Type B pancreatic cell (in vitro differentiated cells): Measurements from ENCODE around the gene STAT5A. TPM values are rescaled to one million over a fixed set of nuclear protein-coding genes. Genes with fewer than 3 reads are reported as not detected.
"Not testable (repeated sequence)": the region's sequence is repeated elsewhere in the genome, so short reads cannot be mapped to it uniquely, and the experiment has no call there.

Experiments used
- DNase-seq: peaks from one replicate; pipeline ENCODE4 v3.0.0; 2021; ENCODE audit warnings: mixed read lengths; ENCODE audit not compliant: unreplicated experiment; ENCODE audit errors: extremely low spot score
- H3K27ac Mint-ChIP-seq: 2 replicates; pipeline ENCODE4 v1.8.0; 2021; ENCODE audit warnings: mild to moderate bottlenecking, mixed read lengths
- H3K27me3 Mint-ChIP-seq: 2 replicates; pipeline ENCODE4 v1.8.0; 2021; ENCODE audit warnings: mixed read lengths
- H3K36me3 Mint-ChIP-seq: 2 replicates; pipeline ENCODE4 v1.8.0; 2021; ENCODE audit warnings: mixed read lengths
- H3K4me1 Mint-ChIP-seq: one replicate; pipeline ENCODE4 v1.8.0; 2021; ENCODE audit warnings: mixed read lengths; ENCODE audit not compliant: unreplicated experiment
- H3K4me3 Mint-ChIP-seq: 2 replicates; pipeline ENCODE4 v1.8.0; 2021; ENCODE audit warnings: mild to moderate bottlenecking, mixed read lengths
- H3K9me3 Mint-ChIP-seq: 2 replicates; pipeline ENCODE4 v1.8.0; 2021; ENCODE audit warnings: mixed read lengths
- long read RNA-seq: library from polyadenylated mRNA; unstranded; transcript quantifications from one replicate; pipeline ENCODE4 v2.0.0, GENCODE V29; 2020
- total RNA-seq: library from RNA; stranded (reverse); gene quantifications from 2 replicates; pipeline ENCODE4 v1.2.1, GENCODE V29; 2021; ENCODE audit warnings: low replicate concordance
- TF ChIP-seq, protein P1 (sequence below): fragments of 200-600 bp; sonication (generic); conservative IDR thresholded peaks from 2 replicates; pipeline ENCODE4 v1.5.0; 2021; ENCODE audit warnings: antibody characterized with exemption, mild to moderate bottlenecking

STAT5A gene
- total RNA-seq, result 1.6 and 2.0 TPM in 2 replicates
- long read RNA-seq, partial matches to known transcripts, result 3 of 3 reads
- long read RNA-seq, other reads (novel, unspliced or antisense), result 0 of 3 reads

DNA sequence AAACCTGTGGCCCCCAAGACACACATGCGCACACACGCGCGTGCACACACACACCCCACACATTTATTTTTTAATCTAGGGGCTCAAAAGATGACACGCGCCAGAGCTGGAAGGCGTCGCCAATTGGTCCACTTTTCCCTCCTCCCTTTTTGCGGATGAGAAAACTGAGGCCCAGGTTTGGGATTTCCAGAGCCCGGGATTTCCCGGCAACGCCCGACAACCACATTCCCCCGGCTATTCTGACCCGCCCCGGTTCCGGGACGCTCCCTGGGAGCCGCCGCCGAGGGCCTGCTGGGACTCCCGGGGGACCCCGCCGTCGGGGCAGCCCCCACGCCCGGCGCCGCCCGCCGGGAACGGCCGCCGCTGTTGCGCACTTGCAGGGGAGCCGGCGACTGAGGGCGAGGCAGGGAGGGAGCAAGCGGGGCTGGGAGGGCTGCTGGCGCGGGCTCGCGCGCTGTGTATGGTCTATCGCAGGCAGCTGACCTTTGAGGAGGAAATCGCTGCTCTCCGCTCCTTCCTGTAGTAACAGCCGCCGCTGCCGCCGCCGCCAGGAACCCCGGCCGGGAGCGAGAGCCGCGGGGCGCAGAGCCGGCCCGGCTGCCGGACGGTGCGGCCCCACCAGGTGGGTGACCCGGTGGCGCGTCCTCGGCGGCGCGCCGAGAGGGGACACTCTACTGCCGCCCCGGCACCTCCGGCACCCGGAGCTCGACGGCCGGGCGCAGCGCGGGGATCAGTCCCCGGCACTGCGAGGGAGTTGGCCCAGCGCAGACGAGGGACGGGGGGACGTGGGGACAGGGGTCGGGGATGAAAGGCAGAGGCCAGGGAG lies at the start of gene STAT5A:
Gene STAT5A, plus strand, starts transcription at position 522 of the 826 bp plus-strand sequence. CDS start 914 bp downstream, outside the sequence.
- TF ChIP-seq, protein P1, sequence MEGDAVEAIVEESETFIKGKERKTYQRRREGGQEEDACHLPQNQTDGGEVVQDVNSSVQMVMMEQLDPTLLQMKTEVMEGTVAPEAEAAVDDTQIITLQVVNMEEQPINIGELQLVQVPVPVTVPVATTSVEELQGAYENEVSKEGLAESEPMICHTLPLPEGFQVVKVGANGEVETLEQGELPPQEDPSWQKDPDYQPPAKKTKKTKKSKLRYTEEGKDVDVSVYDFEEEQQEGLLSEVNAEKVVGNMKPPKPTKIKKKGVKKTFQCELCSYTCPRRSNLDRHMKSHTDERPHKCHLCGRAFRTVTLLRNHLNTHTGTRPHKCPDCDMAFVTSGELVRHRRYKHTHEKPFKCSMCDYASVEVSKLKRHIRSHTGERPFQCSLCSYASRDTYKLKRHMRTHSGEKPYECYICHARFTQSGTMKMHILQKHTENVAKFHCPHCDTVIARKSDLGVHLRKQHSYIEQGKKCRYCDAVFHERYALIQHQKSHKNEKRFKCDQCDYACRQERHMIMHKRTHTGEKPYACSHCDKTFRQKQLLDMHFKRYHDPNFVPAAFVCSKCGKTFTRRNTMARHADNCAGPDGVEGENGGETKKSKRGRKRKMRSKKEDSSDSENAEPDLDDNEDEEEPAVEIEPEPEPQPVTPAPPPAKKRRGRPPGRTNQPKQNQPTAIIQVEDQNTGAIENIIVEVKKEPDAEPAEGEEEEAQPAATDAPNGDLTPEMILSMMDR, result no peak
- H3K4me1 Mint-ChIP-seq, result peaks cover 19% of the 10 kb centered on the region
- peak; percentile 76 for DNase-seq
- peak within 1 kb of the TSS; percentile 78 for H3K4me3 Mint-ChIP-seq
- H3K27me3 Mint-ChIP-seq, result peaks cover 32% of the 10 kb centered on the region
- no peak within 1 kb of the TSS for H3K27ac Mint-ChIP-seq
- H3K9me3 Mint-ChIP-seq, result no peaks in the 10 kb centered on the region
- H3K36me3 Mint-ChIP-seq, result no peaks in the 10 kb centered on the region

DNA sequence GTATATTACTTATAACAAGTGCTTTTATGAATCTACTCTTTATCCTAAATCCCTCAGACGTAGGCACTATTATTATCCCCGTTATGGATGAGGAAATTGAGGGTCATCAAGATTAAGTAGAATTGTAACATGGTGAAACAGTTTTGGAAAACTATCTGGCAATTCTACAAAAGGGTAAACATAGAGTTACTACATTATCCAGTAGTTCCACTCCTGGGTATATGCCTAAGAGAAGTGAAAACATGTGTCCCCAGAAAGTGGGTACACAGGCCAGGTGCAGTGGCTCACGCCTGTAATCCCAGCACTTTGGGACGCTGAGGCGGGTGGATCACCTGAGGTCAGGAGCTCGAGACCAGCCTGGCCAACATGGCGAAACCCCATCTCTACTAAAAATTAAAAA lies 48.7 kb upstream of the STAT5A start:
- not testable (repeated sequence) for H3K36me3 Mint-ChIP-seq, H3K27me3 Mint-ChIP-seq, H3K27ac Mint-ChIP-seq, H3K9me3 Mint-ChIP-seq, DNase-seq, H3K4me3 Mint-ChIP-seq
- peaks cover 15% of the 10 kb centered on the region for H3K4me1 Mint-ChIP-seq

DNA sequence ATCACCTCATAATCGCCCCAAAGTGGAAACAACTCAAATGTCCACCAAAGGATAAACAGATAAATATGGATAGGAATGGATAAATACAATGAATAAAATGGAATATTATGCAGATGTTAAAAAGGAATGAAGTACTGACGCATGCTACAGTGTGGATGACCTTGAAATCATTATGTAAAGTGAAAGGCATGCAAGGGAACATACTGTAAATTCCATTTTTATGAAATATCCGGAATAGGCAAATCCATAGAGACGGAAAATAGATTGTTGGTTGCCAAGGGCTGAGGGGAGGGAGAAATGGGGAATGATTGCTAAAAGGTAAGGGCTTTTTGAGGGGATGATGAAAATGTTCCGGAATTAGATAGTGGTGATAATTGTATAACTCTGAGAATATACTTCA lies 48.1 kb upstream of the STAT5A start:
- no peaks in the 10 kb centered on the region for H3K36me3 Mint-ChIP-seq
- TF ChIP-seq, protein P1, result no peak
- no peaks in the 10 kb centered on the region for H3K9me3 Mint-ChIP-seq
- DNase-seq, result no peak
- no peaks in the 10 kb centered on the region for H3K27me3 Mint-ChIP-seq
- H3K4me3 Mint-ChIP-seq, result no peak overlapping the region
- peaks cover 16% of the 10 kb centered on the region for H3K4me1 Mint-ChIP-seq
- H3K27ac Mint-ChIP-seq, result no peak overlapping the region

DNA sequence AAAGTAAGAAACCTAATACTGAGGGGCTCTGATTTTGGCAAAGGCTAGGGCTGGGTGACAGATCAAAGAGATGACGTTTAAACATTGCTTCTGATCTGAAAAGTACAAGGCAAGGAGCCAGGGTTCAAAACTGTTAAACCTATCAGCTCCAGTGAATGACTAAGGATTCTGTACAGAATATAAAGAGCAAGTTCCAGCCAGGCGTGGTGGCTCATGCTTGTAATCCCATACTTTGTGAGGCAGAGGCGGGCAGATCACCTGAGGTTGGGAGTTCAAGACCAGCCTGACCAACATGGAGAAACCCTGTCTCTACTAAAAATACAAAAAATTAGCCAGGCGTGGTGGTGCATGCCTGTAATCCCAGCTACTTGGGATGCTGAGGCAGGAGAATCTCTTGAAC lies 47.4 kb upstream of the STAT5A start:
- H3K4me1 Mint-ChIP-seq, result peaks cover 16% of the 10 kb centered on the region
- H3K36me3 Mint-ChIP-seq, H3K4me3 Mint-ChIP-seq, H3K9me3 Mint-ChIP-seq, H3K27ac Mint-ChIP-seq, H3K27me3 Mint-ChIP-seq, DNase-seq: not testable (repeated sequence)

DNA sequence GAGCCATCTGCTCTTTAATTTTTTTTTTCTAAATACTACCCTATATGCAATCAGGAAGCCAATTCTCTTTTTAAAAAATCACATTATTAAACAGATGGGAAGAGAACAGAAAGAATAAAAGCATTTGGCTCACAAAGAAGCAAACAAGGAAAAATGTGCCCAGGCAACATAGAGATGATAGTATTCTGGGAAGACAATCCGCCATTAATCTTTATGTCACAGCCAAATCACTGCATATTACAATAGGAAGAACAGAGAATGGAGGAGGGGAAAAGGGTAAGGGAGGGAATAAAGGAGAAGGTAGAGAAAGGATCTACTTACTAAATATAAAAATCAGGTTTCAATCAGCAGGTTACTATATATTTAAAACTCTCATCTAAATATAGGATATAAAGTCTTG lies 46.4 kb upstream of the STAT5A start:
- H3K27ac Mint-ChIP-seq, result no peak overlapping the region
- H3K36me3 Mint-ChIP-seq, result no peaks in the 10 kb centered on the region
- H3K4me3 Mint-ChIP-seq, result no peak overlapping the region
- no peaks in the 10 kb centered on the region for H3K27me3 Mint-ChIP-seq
- H3K9me3 Mint-ChIP-seq, result no peaks in the 10 kb centered on the region
- TF ChIP-seq, protein P1, result no peak
- peaks cover 21% of the 10 kb centered on the region for H3K4me1 Mint-ChIP-seq
- no peak for DNase-seq

DNA sequence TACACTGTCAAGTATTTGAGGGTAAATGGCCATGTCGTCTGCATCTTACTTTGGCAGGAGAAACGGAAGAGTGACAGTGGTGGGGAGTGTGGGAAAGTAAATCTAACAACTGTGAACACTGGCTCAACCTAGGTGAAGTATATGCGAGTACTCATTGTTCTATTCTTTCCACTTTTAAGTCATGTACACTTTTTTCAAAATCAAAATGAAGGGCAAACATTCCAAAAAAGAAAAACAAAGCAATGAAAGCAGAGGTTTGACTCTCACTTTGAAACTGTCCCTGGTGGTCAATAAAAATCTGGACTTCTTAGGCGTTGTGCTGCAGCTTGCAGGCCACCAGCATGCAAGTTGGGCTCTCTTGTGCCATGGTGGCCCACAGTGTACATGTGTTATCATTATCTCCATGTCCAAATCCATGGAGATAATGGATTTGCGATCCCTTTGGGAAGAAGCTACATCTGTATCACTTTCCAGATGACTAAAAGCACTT lies 44.8 kb upstream of the STAT5A start:
- no peak overlapping the region for H3K27ac Mint-ChIP-seq

DNA sequence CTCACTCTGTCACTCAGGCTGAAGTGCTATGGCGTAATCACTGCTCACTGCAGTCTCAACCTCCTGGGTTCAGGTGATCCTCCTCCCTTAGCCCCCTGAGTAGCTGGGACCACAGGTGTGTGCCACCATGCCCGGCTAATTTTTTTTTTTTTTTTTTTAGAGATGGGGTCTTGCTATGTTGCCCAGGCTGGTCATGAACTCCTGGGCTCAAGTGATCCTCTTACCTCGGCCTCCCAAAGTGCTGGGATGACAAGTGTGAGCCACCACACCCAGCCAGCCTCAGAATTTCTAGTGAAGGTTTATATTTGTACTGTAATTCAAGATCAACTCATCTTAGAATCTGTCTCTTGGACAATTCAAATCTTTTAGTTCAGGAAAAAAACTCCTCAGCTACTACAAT lies 44.2 kb upstream of the STAT5A start:
- H3K27ac Mint-ChIP-seq, H3K36me3 Mint-ChIP-seq, DNase-seq, H3K4me3 Mint-ChIP-seq, H3K9me3 Mint-ChIP-seq, H3K27me3 Mint-ChIP-seq: not testable (repeated sequence)
- H3K4me1 Mint-ChIP-seq, result peaks cover 31% of the 10 kb centered on the region

More for the DNA sequence above, 44.8 kb upstream of the STAT5A start:
- Mint-ChIP-seq H3K9me3 (no peaks in the 10 kb centered on the region), H3K36me3 (no peaks in the 10 kb centered on the region), H3K27me3 (no peaks in the 10 kb centered on the region), H3K4me3 (no peak overlapping the region), H3K4me1 (peaks cover 27% of the 10 kb centered on the region)
- no peak for DNase-seq
- TF ChIP-seq, protein P1, result no peak

DNA sequence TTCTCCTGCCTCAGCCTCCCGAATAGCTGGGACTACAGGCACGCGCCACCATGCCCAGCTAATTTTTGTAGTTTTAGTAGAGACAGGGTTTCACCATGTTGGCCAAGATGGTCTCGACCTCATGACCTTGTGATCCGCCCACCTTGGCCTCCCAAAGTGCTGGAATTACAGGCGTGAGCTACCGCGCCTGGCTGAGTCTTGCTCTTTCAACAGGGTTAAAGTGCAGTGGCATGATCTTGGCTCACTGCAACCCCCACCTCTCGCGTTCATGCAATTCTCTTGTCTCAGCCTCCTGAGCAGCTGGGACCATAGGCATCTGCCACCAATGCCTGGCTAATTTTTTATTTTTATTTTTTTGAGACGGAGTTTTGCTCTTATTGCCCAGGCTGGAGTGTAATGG lies 43.1 kb upstream of the STAT5A start:
- not testable (repeated sequence) for H3K27ac Mint-ChIP-seq, H3K4me3 Mint-ChIP-seq, DNase-seq, H3K27me3 Mint-ChIP-seq, H3K9me3 Mint-ChIP-seq, H3K36me3 Mint-ChIP-seq
- H3K4me1 Mint-ChIP-seq, result peaks cover 34% of the 10 kb centered on the region
